ENCODE data around the gene LRP3. TPM values are rescaled to one million over a fixed set of nuclear protein-coding genes. Genes with fewer than 3 reads are reported as not detected.

LRP3 gene
- total and polyA plus RNA-seq, 12 donors = 1.4 to 92.8 (median 52.2) TPM

- H3K27ac ChIP-seq = no peak overlapping the region
- intact Hi-C loops (cut with DNase I) = loop anchor here in 1 of 2 donors (5.0 kb wide), 1 partner anchor 536 kb away; no protein-coding TSS in a partner anchor
- no peaks in the 10 kb centered on the region for H3K4me1 ChIP-seq (replicated peaks in 1 of 2)
- H3K36me3 ChIP-seq (replicated peaks in 1 of 2) = no peaks in the 10 kb centered on the region
- 57 to 70% (median 63%) methylated on average over 5 of the region's 5 CpGs for whole genome bisulfite sequencing, 4 donors
- peaks cover 11% of the 10 kb centered on the region for H3K27me3 ChIP-seq
- no peak overlapping the region for H3K4me3 ChIP-seq
- TF ChIP-seq CTCF (IDR thresholded peaks at IDR 0.05) (no peak), POLR2A (IDR thresholded peaks at IDR 0.05) (no peak)
- DNase-seq = no peak
- no peaks in the 10 kb centered on the region for H3K9me3 ChIP-seq (replicated peaks in 1 of 3)
Measured at GRCh38 chr19:33231511-33231910, 37.4 kb downstream of the LRP3 start.

DNA sequence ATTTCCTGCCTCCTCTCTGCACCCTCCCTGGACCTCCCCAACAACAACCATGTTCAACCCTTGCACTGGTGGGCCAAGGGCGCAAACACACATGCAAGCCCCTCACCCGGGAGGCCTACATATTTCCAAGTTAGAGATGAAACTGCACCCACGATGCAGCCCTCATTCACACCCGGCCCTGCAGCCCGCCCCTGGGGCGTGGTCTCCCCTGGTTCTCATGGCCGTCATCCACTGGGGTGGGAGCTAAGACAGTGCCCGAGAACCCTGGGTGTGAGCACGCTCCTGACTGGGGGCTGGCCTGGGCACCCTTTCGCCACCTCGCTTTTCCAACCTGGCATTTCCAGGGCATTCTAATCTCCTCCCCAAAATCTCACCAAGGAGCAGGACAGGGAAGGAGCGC lies 38.5 kb downstream of the LRP3 start:
- H3K9me3 ChIP-seq (replicated peaks in 1 of 3) = no peaks in the 10 kb centered on the region
- intact Hi-C loops (cut with DNase I) = loop anchor here in 1 of 2 donors (5.0 kb wide), 1 partner anchor 535 kb away; no protein-coding TSS in a partner anchor
- H3K27me3 ChIP-seq = no peaks in the 10 kb centered on the region
- DNase-seq = no peak
- WGBS, 4 donors = 63 to 74% (median 69%) methylated on average over 10 to 12 of the region's 12 CpGs
- no peaks in the 10 kb centered on the region for H3K36me3 ChIP-seq (replicated peaks in 1 of 2)
- H3K4me3 ChIP-seq = no peak overlapping the region
- no peak for TF ChIP-seq CTCF (IDR thresholded peaks at IDR 0.05)
- no peak for TF ChIP-seq POLR2A (IDR thresholded peaks at IDR 0.05)
- H3K27ac ChIP-seq = no peak overlapping the region
- no peaks in the 10 kb centered on the region for H3K4me1 ChIP-seq (replicated peaks in 1 of 2)

GRCh38 chr19:33233056-33233873 lies 39.1 kb downstream of the LRP3 start:
- H3K27me3 ChIP-seq = no peaks in the 10 kb centered on the region
- 79 to 94% (median 84%) methylated on average over 9 of the region's 9 CpGs for WGBS, 4 donors
- H3K9me3 ChIP-seq (replicated peaks in 1 of 3) = no peaks in the 10 kb centered on the region
- no peak overlapping the region for H3K27ac ChIP-seq
- no peak for DNase-seq
- intact Hi-C loops (cut with DNase I) = loop anchor here in 1 of 2 donors (5.0 kb wide), 1 partner anchor 534 kb away; no protein-coding TSS in a partner anchor
- no peaks in the 10 kb centered on the region for H3K4me1 ChIP-seq (replicated peaks in 1 of 2)
- H3K36me3 ChIP-seq (replicated peaks in 1 of 2) = no peaks in the 10 kb centered on the region
- TF ChIP-seq POLR2A (IDR thresholded peaks at IDR 0.05) (no peak), CTCF (IDR thresholded peaks at IDR 0.05) (no peak)
- no peak overlapping the region for H3K4me3 ChIP-seq

DNA sequence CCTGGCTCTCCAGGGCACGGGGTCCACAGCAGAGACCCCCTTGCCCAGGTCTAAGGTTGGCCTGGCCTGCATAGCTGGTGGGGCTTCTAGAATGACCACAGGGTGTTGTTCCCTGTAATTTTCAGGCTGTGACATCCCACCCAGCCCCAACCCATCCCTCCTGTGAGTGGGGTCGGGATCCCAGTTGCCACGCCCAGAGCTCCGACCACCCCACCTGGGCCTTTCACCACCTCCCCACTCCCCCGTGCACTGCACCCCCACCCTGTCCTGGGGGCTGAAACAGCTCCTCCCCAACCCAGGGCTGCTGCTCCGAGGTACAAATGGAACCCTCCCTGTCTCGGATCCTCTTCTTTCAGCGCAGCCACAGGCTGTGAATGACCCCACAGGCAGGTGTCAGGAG lies 40.0 kb downstream of the LRP3 start:
- Histone ChIP-seq H3K27ac (no peak overlapping the region), H3K36me3 (replicated peaks in 1 of 2) (no peaks in the 10 kb centered on the region), H3K4me3 (no peak overlapping the region), H3K9me3 (replicated peaks in 1 of 3) (no peaks in the 10 kb centered on the region), H3K4me1 (replicated peaks in 1 of 2) (no peaks in the 10 kb centered on the region), H3K27me3 (no peaks in the 10 kb centered on the region)
- 72 to 76% (median 74%) methylated on average over 5 to 8 of the region's 8 CpGs for WGBS, 4 donors
- TF ChIP-seq CTCF (IDR thresholded peaks at IDR 0.05) (no peak), POLR2A (IDR thresholded peaks at IDR 0.05) (no peak)
- DNase-seq = no peak
- intact Hi-C loops (cut with DNase I) = loop anchor here in 1 of 2 donors (5.0 kb wide), 1 partner anchor 533 kb away; no protein-coding TSS in a partner anchor

Data from adrenal gland (tissue), 12 donors.